Stomach smooth muscle (tissue), 2 donors: ENCODE results near the gene SEPTIN7.

Experiments
- H3K27ac ChIP-seq: one replicate; pipeline ENCODE4 v1.7.0; 2013; ENCODE audit warnings: mild to moderate bottlenecking, low read length, inconsistent platforms
- H3K27me3 ChIP-seq, 2 donors: one replicate each; pipeline ENCODE4 v1.7.0; 2013; ENCODE audit warnings: low read length in 2 of 2; ENCODE audit not compliant: insufficient read depth in 2 of 2, control insufficient read depth in 1 of 2
- H3K36me3 ChIP-seq, 2 donors: one replicate each; pipeline ENCODE4 v1.7.0; 2013; ENCODE audit warnings: low read length in 2 of 2; ENCODE audit not compliant: control insufficient read depth in 2 of 2, insufficient read depth in 2 of 2
- H3K4me1 ChIP-seq: one replicate; pipeline ENCODE4 v1.7.0; 2013; ENCODE audit warnings: low read length; ENCODE audit not compliant: control insufficient read depth, insufficient read depth
- H3K4me3 ChIP-seq, 2 donors: one replicate each; pipeline ENCODE4 v1.7.0; 2013; ENCODE audit warnings: low read length in 2 of 2
- H3K9ac ChIP-seq, 2 donors: one replicate each; pipeline ENCODE4 v1.7.0; 2013; ENCODE audit warnings: low read length in 2 of 2, mild to moderate bottlenecking in 1 of 2
- H3K9me3 ChIP-seq, 2 donors: one replicate each; pipeline ENCODE4 v1.7.0; 2013; ENCODE audit warnings: low read length in 2 of 2; ENCODE audit not compliant: control insufficient read depth in 2 of 2
- donor health status: healthy.
- donor health status: Pancreatic carcinoma.

SEPTIN7 gene

GRCh38 chr7:35787925-35788324, 12.9 kb upstream of the SEPTIN7 start:
- H3K9me3 ChIP-seq, result no peaks in the 10 kb centered on the region

GRCh38 chr7:35792472-35792871, 8.4 kb upstream of the SEPTIN7 start:
- H3K27ac ChIP-seq, result no peak overlapping the region
- no peaks in the 10 kb centered on the region for H3K27me3 ChIP-seq
- H3K36me3 ChIP-seq, result no peaks in the 10 kb centered on the region
- H3K4me3 ChIP-seq, result no peak overlapping the region
- H3K9me3 ChIP-seq, result no peaks in the 10 kb centered on the region
- H3K9ac ChIP-seq, result no peak overlapping the region
- H3K4me1 ChIP-seq, result no peaks in the 10 kb centered on the region

More at GRCh38 chr7:35787925-35788324, 12.9 kb upstream of the SEPTIN7 start:
- no peaks in the 10 kb centered on the region for H3K36me3 ChIP-seq
- H3K27me3 ChIP-seq, result no peaks in the 10 kb centered on the region
- H3K4me3 ChIP-seq, result no peak overlapping the region
- H3K4me1 ChIP-seq, result no peaks in the 10 kb centered on the region
- H3K27ac ChIP-seq, result no peak overlapping the region
- H3K9ac ChIP-seq, result no peak overlapping the region

- no peaks in the 10 kb centered on the region for H3K9me3 ChIP-seq
- no peaks in the 10 kb centered on the region for H3K27me3 ChIP-seq
- no peak overlapping the region for H3K27ac ChIP-seq
- no peaks in the 10 kb centered on the region for H3K36me3 ChIP-seq
- no peak overlapping the region for H3K9ac ChIP-seq
- H3K4me3 ChIP-seq, result no peak overlapping the region
- no peaks in the 10 kb centered on the region for H3K4me1 ChIP-seq
These were observed 7.9 kb upstream of the SEPTIN7 start for GRCh38 chr7:35792873-35793489.

GRCh38 chr7:35797311-35797710, 3.5 kb upstream of the SEPTIN7 start:
- Histone ChIP-seq H3K36me3 (no peaks in the 10 kb centered on the region), H3K4me1 (no peaks in the 10 kb centered on the region), H3K27me3 (no peaks in the 10 kb centered on the region), H3K9me3 (no peaks in the 10 kb centered on the region), H3K9ac (no peak overlapping the region), H3K27ac (no peak overlapping the region), H3K4me3 (no peak overlapping the region)

GRCh38 chr7:35799846-35800717, 775 bp upstream of the SEPTIN7 start:
- Histone ChIP-seq H3K9me3 (no peaks in the 10 kb centered on the region), H3K9ac (peak overlapping the region; percentile 94 to 96), H3K4me3 (peak overlapping the region; percentile 86 to 90), H3K27me3 (no peaks in the 10 kb centered on the region), H3K27ac (peak overlapping the region; percentile 93), H3K4me1 (no peaks in the 10 kb centered on the region), H3K36me3 (peaks cover 0 to 2% of the 10 kb centered on the region in 2 donors)

DNA sequence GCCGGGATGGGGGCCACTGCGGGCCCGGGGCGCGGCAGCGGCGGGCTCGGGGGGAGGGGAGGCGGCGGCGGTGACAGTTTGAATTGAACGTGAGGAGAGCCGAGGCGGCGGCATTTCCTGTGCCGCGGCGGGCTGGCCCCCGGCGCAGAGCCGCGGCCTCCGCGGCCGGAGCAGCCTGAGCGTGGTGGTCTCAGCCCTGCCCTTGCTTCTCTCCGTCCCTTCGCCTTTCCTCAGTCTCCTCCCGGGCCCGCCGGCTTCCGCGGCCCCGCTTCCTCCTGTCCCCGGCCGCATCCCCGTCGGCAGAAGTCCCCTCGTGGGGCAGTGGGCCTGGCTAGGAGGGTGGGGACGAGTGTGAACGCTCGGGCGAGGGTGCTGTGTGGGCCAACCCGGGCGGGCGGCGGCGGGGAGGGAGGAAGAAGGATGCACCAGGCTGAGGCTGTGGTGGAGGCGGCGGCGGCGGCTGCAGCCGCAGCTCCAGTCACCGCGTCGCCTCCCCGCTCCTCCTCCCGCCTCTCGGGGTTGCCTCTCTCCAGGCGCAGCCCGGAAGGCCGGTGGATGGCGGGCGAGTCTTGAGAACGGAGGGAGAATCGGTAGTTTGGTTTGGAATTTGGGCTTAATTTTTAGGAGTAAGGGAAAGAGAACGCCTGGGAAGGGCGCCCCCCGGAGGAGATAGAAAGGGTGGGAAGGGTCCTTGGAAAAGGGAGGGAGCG, 690 bp downstream of the SEPTIN7 start:
- H3K9ac ChIP-seq, result peak overlapping the region; percentile 78 to 83
- H3K4me1 ChIP-seq, result peaks cover 5% of the 10 kb centered on the region
- no peaks in the 10 kb centered on the region for H3K9me3 ChIP-seq

GRCh38 chr7:35802102-35802466, 1.2 kb downstream of the SEPTIN7 start:
- H3K27ac ChIP-seq, result peak overlapping the region; percentile 93
- H3K36me3 ChIP-seq, result peaks cover 0 to 2% of the 10 kb centered on the region in 2 donors
- no peaks in the 10 kb centered on the region for H3K27me3 ChIP-seq
- peaks cover 5% of the 10 kb centered on the region for H3K4me1 ChIP-seq
- H3K9me3 ChIP-seq, result no peaks in the 10 kb centered on the region
- peak overlapping the region; percentile 65 to 90 for H3K4me3 ChIP-seq
- H3K9ac ChIP-seq, result peak overlapping the region; percentile 78 to 83

More for the DNA sequence above, 690 bp downstream of the SEPTIN7 start:
- peaks cover 0 to 2% of the 10 kb centered on the region in 2 donors for H3K36me3 ChIP-seq
- H3K4me3 ChIP-seq, result peak overlapping the region; percentile 65 to 90
- peak overlapping the region; percentile 93 for H3K27ac ChIP-seq
- no peaks in the 10 kb centered on the region for H3K27me3 ChIP-seq

GRCh38 chr7:35802649-35803048, 1.8 kb downstream of the SEPTIN7 start:
- peaks cover 5% of the 10 kb centered on the region for H3K4me1 ChIP-seq
- H3K9ac ChIP-seq, result peak overlapping the region; percentile 78 to 83
- H3K9me3 ChIP-seq, result no peaks in the 10 kb centered on the region
- H3K4me3 ChIP-seq, result peak overlapping the region; percentile 65 to 90
- H3K27ac ChIP-seq, result peak overlapping the region; percentile 93
- no peaks in the 10 kb centered on the region for H3K27me3 ChIP-seq
- H3K36me3 ChIP-seq, result peaks cover 0 to 2% of the 10 kb centered on the region in 2 donors

DNA sequence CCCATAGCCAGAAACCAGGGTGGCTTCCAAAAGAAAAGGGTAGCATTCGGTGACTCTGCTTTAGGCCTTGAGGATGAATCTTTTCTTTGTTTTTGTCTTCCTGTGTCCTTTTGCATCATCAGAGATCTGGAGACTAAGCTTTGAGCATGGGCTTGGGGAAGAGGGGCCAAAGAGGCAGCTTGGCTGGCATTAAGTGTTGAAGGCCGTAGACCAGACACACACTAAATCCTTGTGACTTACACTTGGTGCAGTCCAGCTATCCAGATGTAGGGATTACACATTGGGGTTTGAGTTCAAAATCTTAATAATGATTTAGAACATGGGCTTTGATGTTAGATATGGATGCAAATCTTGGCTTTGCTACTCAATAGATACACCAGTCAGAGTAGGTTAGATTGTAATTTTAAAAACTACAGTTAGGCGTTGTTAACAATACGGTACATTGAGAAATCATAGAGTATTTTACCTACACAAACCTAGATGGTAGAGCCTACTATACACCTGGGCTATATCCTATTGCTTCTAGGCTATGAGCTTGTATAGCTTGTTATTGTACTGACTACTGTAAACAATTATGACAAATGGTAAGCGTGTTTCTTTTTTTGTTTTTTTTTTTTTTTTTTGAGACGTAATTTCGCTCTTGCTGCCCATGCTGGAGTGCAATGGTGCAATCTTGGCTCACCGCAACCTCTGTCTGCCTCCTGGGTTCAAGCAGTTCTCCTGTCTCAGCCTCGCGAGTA, 3.5 kb downstream of the SEPTIN7 start:
- H3K4me3 ChIP-seq, result no peak overlapping the region
- no peaks in the 10 kb centered on the region for H3K9me3 ChIP-seq
- no peak overlapping the region for H3K9ac ChIP-seq
- H3K4me1 ChIP-seq, result peaks cover 5% of the 10 kb centered on the region
- H3K27me3 ChIP-seq, result no peaks in the 10 kb centered on the region
- no peak overlapping the region for H3K27ac ChIP-seq
- peaks cover 0 to 2% of the 10 kb centered on the region in 2 donors for H3K36me3 ChIP-seq

DNA sequence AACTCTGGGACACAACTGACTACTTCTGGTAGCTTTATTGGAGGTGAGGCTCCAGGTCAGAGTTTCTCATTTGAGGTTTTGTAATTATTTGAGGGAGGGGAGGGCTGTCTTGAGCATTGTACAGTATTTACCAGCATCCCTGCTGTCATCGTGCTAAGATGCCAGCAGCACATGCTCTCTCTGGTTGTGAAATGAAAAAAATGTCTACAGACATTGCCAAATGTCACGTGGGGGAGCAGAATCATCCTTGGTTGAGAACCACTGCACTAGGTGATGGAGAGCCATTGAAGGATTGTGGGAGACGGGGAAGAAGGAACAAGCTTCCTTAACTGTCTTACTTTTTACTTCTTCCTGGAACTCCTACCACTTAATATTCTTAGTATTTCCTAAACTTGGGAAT, 5.0 kb downstream of the SEPTIN7 start:
- Histone ChIP-seq H3K4me3 (no peak overlapping the region), H3K4me1 (peaks cover 5% of the 10 kb centered on the region), H3K36me3 (peaks cover 0 to 2% of the 10 kb centered on the region in 2 donors), H3K27ac (no peak overlapping the region), H3K27me3 (no peaks in the 10 kb centered on the region), H3K9ac (no peak overlapping the region), H3K9me3 (no peaks in the 10 kb centered on the region)
